GM12878 (cell line): ENCODE results near the gene AP4S1. TPM values are rescaled to one million over a fixed set of nuclear protein-coding genes. Genes with fewer than 3 reads are reported as not detected.

ENCODE experiments used
- ASH2L ChIP-seq: fragments of 300-600, 200-600 bp; sonication (generic); IDR thresholded peaks from 2 replicates; pipeline ENCODE4 v1.6.1; 2017; ENCODE audit warnings: low read depth, mild to moderate bottlenecking, borderline replicate concordance
- EED ChIP-seq: sonication (generic); IDR thresholded peaks from 2 replicates; pipeline ENCODE4 v1.6.1; 2016; ENCODE audit warnings: antibody characterized with exemption, low read depth
- EGR1 ChIP-seq, 2 experiments: IDR thresholded peaks; 1 replicate in 1 of 2; 2 replicates in 1 of 2; pipeline ENCODE4 v1.6.1; 2011 to 2012; ENCODE audit warnings: low read depth in 2 of 2, low read length in 2 of 2, borderline replicate concordance in 1 of 2, mild to moderate bottlenecking in 1 of 2, moderate library complexity in 1 of 2
- EP300 ChIP-seq, 2 experiments: fragments of 150-350 bp in 1 of 2; IDR thresholded peaks; 2 replicates each; pipeline ENCODE4 v1.6.1; 2011 to 2012; ENCODE audit warnings: low read depth in 2 of 2, low read length in 2 of 2, borderline replicate concordance in 1 of 2, improper control_type of control experiment in 1 of 2, inconsistent platforms in 1 of 2; ENCODE audit not compliant: control insufficient read depth in 1 of 2
- KDM1A ChIP-seq: fragments of 200-600 bp; sonication (generic); IDR thresholded peaks from 2 replicates; pipeline ENCODE4 v1.6.1; 2016; ENCODE audit warnings: borderline replicate concordance
- MAX ChIP-seq: IDR thresholded peaks from 2 replicates; pipeline ENCODE4 v1.6.1; 2012; ENCODE audit warnings: low read depth, low read length, improper control_type of control experiment
- NFIC ChIP-seq: IDR thresholded peaks from 2 replicates; pipeline ENCODE4 v1.6.1; 2012; ENCODE audit warnings: low read depth, mild to moderate bottlenecking, inconsistent platforms, low read length, moderate library complexity
- NKRF ChIP-seq: fragments of 450-650 bp; conservative IDR thresholded peaks from 2 replicates; pipeline ENCODE4 v1.6.1; 2017; ENCODE audit warnings: mild to moderate bottlenecking, moderate library complexity
- NR2C2 ChIP-seq: IDR thresholded peaks from 2 replicates; pipeline ENCODE4 v1.6.1; 2011; ENCODE audit warnings: borderline replicate concordance, low read depth; ENCODE audit not compliant: control insufficient read depth, insufficient read length
- PBX3 ChIP-seq: IDR thresholded peaks from 2 replicates; pipeline ENCODE4 v1.6.1; 2011; ENCODE audit warnings: mild to moderate bottlenecking, low read depth, low read length, moderate library complexity; ENCODE audit not compliant: insufficient replicate concordance
- SREBF1 ChIP-seq: IDR thresholded peaks from 2 replicates; pipeline ENCODE4 v1.6.1; 2012; ENCODE audit warnings: mild to moderate bottlenecking, low read length
- SUPT20H ChIP-seq: IDR thresholded peaks from 2 replicates; pipeline ENCODE4 v1.6.1; 2011; ENCODE audit warnings: low read depth, mild to moderate bottlenecking, low read length, moderate library complexity, borderline replicate concordance; ENCODE audit not compliant: control insufficient read depth
- polyA plus RNA-seq, 11 experiments: library from polyadenylated mRNA; depleted of rRNA in 4 of 11; unstranded in 6 of 11; stranded (reverse) in 5 of 11; fragments of >200 nt; fragmentation: Nextera tagmentation in 4 of 11; fragmentation: Illumina TruSeq in 1 of 11; extraction: Ambion mirVana in 4 of 11; extraction: Trizol in 1 of 11; gene quantifications; 1 replicate in 1 of 11; 2 replicates in 10 of 11; pipeline versions ENCODE4 v1.2.1 to v1.2.3, GENCODE V29; 2011 to 2016; ENCODE audit warnings: inconsistent platforms in 2 of 11, missing spikeins in 2 of 11, low read depth in 1 of 11
- total RNA-seq, 4 experiments: library from RNA; depleted of rRNA in 3 of 4; stranded (reverse); fragments of >200 nt in 3 of 4; fragmentation: Illumina TruSeq in 1 of 4; extraction: Trizol in 1 of 4; gene quantifications; 2 replicates each; pipeline versions ENCODE4 v1.2.1 to v1.2.3, GENCODE V29; 2013 to 2021

Gene AP4S1
- total and polyA plus RNA-seq, 10 of the 15 experiments (the other 5 are each of a cell fraction or from before 2014, with no cell fraction given), result 3.6 to 9.0 (median 5.7) TPM

GRCh38 chr14:31128601-31129526 lies 103.4 kb downstream of the AP4S1 start (continued):
- TF ChIP-seq NKRF, result no peak
- TF ChIP-seq EED, result 0 out of 2 replicates have a peak, but pooled peaks have one; percentile 18
- no peak for TF ChIP-seq KDM1A
- no peak for TF ChIP-seq PBX3
- no peak for TF ChIP-seq EGR1 (IDR thresholded peaks at IDR 0.05; ENCODE audit: borderline replicate concordance in 1 of 2, low read depth in 2 of 2, low read length in 2 of 2)
- no peak for TF ChIP-seq MAX
- TF ChIP-seq SREBF1, result no peak
- TF ChIP-seq NFIC, result no peak
- TF ChIP-seq NR2C2, result no peak
- no peak for TF ChIP-seq SUPT20H
- peak in 1 of 2 experiments; percentile 30; a peak in 1 of 4 replicates for TF ChIP-seq EP300 (IDR thresholded peaks at IDR 0.05; ENCODE audit: borderline replicate concordance in 1 of 2, control insufficient read depth in 1 of 2, low read depth in 2 of 2, low read length in 2 of 2)
- TF ChIP-seq ASH2L, result no peak
- TF ChIP-seq, all 136 proteins: peak for 6
